Measurements from ENCODE around the gene JMJD4.
A peak's percentile ranks its signal among the peaks of the same experiment; 100 is the strongest.

Gene JMJD4

GRCh38 chr1:227768640-227769039 is 33.5 kb upstream of the JMJD4 start:
- DNase-seq (ENCODE audit: low read depth): no peak

GRCh38 chr1:227768125-227768439 is 33.0 kb upstream of the JMJD4 start:
- DNase-seq (ENCODE audit: low read depth): no peak

- DNase-seq (ENCODE audit: low read depth): no peak
These were observed 32.5 kb upstream of the JMJD4 start for GRCh38 chr1:227767401-227768124.

GRCh38 chr1:227766653-227767277 is 31.7 kb upstream of the JMJD4 start:
- no peak for DNase-seq (ENCODE audit: low read depth)

GRCh38 chr1:227766015-227766634 is 31.0 kb upstream of the JMJD4 start:
- DNase-seq (ENCODE audit: low read depth): peak; percentile 55

GRCh38 chr1:227765261-227766014 is 30.3 kb upstream of the JMJD4 start:
- no peak for DNase-seq (ENCODE audit: low read depth)

GRCh38 chr1:227764019-227764391 is 28.9 kb upstream of the JMJD4 start:
- DNase-seq (ENCODE audit: low read depth): peak; percentile 19

- DNase-seq (ENCODE audit: low read depth): no peak
These were observed 28.3 kb upstream of the JMJD4 start for GRCh38 chr1:227763246-227764018.

- DNase-seq (ENCODE audit: low read depth): peak; percentile 86
These were observed 27.3 kb upstream of the JMJD4 start for GRCh38 chr1:227762231-227762911.

- DNase-seq (ENCODE audit: low read depth): no peak
These were observed 26.6 kb upstream of the JMJD4 start for GRCh38 chr1:227761621-227762230.

GRCh38 chr1:227760377-227760776 is 25.3 kb upstream of the JMJD4 start:
- no peak for DNase-seq (ENCODE audit: low read depth)

GRCh38 chr1:227759341-227760300 is 24.5 kb upstream of the JMJD4 start:
- DNase-seq (ENCODE audit: low read depth): peak; percentile 96

- DNase-seq (ENCODE audit: low read depth): no peak
These were observed 23.3 kb upstream of the JMJD4 start for GRCh38 chr1:227758366-227758765.

- DNase-seq (ENCODE audit: low read depth): no peak
These were observed 22.7 kb upstream of the JMJD4 start for GRCh38 chr1:227757781-227758180.

GRCh38 chr1:227756172-227756959 is 21.3 kb upstream of the JMJD4 start:
- no peak for DNase-seq (ENCODE audit: low read depth)

GRCh38 chr1:227754958-227755357 is 19.9 kb upstream of the JMJD4 start:
- no peak for DNase-seq (ENCODE audit: low read depth)

- no peak for DNase-seq (ENCODE audit: low read depth)
These were observed 19.1 kb upstream of the JMJD4 start for GRCh38 chr1:227753999-227754711.
